OCI-LY1 (cell line): Measurements from ENCODE around the gene SPACA5B.
"Not testable (repeated sequence)": the region's sequence is repeated elsewhere in the genome, so short reads cannot be mapped to it uniquely, and the experiment has no call there.

Experiments used
- H2AFZ ChIP-seq: fragments of 200-600 bp; sonication (generic), shearing (Covaris generic); 2 replicates; pipeline ENCODE4 v1.6.0; 2014; ENCODE audit warnings: antibody characterized with exemption, mild to moderate bottlenecking, low read length
- H3F3A ChIP-seq: fragments of 200-600 bp; sonication (generic), shearing (Covaris generic); 2 replicates; pipeline ENCODE4 v1.6.0; 2014; ENCODE audit warnings: mild to moderate bottlenecking, antibody characterized with exemption, low read length, moderate library complexity; ENCODE audit not compliant: insufficient read depth
- H3K27ac ChIP-seq: fragments of 200-600 bp; sonication (generic); 2 replicates; pipeline ENCODE4 v1.5.1; 2014; ENCODE audit warnings: low read length, mixed run types, mild to moderate bottlenecking, low read depth; ENCODE audit not compliant: poor library complexity, severe bottlenecking
- H3K27me3 ChIP-seq: fragments of 200-600 bp; sonication (generic); 2 replicates; pipeline ENCODE4 v1.6.0; 2014; ENCODE audit warnings: antibody characterized with exemption, mild to moderate bottlenecking, low read length, moderate library complexity; ENCODE audit not compliant: insufficient read depth
- H3K36me3 ChIP-seq: fragments of 200-600 bp; sonication (generic); 2 replicates; pipeline ENCODE4 v1.6.1; 2014; ENCODE audit warnings: mild to moderate bottlenecking, antibody characterized with exemption, low read length, moderate library complexity, mixed read lengths; ENCODE audit not compliant: insufficient read depth
- H3K4me1 ChIP-seq: fragments of 200-600 bp; sonication (generic); 2 replicates; pipeline ENCODE4 v1.5.1; 2014; ENCODE audit warnings: mild to moderate bottlenecking, low read length, moderate library complexity; ENCODE audit not compliant: insufficient read depth, severe bottlenecking
- H3K4me2 ChIP-seq: fragments of 200-600 bp; sonication (generic), shearing (Covaris generic); 2 replicates; pipeline ENCODE4 v1.6.1; 2014; ENCODE audit warnings: low read length
- H3K4me3 ChIP-seq: fragments of 200-600 bp; sonication (generic); 2 replicates; pipeline ENCODE4 v1.5.1; 2014; ENCODE audit warnings: low read length, low read depth, mild to moderate bottlenecking, mixed read lengths; ENCODE audit not compliant: poor library complexity, severe bottlenecking
- H3K79me2 ChIP-seq: fragments of 200-600 bp; shearing (Covaris generic); 2 replicates; pipeline ENCODE4 v1.6.1; 2016; ENCODE audit warnings: mixed run types, low read length, mixed read lengths; ENCODE audit not compliant: insufficient read depth
- H3K9ac ChIP-seq: fragments of 200-600 bp; sonication (generic), shearing (Covaris generic); 2 replicates; pipeline ENCODE4 v1.6.1; 2014; ENCODE audit warnings: mild to moderate bottlenecking, low read length, mixed read lengths
- H3K9me2 ChIP-seq: fragments of 200-600 bp; sonication (generic), shearing (Covaris generic); 2 replicates; pipeline ENCODE4 v1.6.1; 2014; ENCODE audit warnings: low read depth, mild to moderate bottlenecking, low read length, mixed read lengths
- H3K9me3 ChIP-seq: fragments of 200-600 bp; shearing (Covaris generic); 2 replicates; pipeline ENCODE4 v1.6.1; 2014; ENCODE audit warnings: low read length, mixed read lengths
- H4K20me1 ChIP-seq: fragments of 200-600 bp; sonication (generic), shearing (Covaris generic); 2 replicates; pipeline ENCODE4 v1.6.0; 2016; ENCODE audit warnings: mild to moderate bottlenecking, low read length; ENCODE audit not compliant: insufficient read depth
- CTCF ChIP-seq: fragments of 200-600 bp; sonication (generic), shearing (Covaris generic); IDR thresholded peaks from 2 replicates; pipeline ENCODE4 v1.5.1; 2017; ENCODE audit warnings: mild to moderate bottlenecking, antibody characterized with exemption, low read length, moderate library complexity, mixed read lengths
- EZH2 ChIP-seq: fragments of 200-600 bp; sonication (generic), shearing (Covaris generic); IDR thresholded peaks from 2 replicates; pipeline ENCODE4 v1.8.0; 2017; ENCODE audit warnings: borderline replicate concordance, mixed run types, mild to moderate bottlenecking, antibody characterized with exemption, low read length, moderate library complexity, mixed read lengths

Gene SPACA5B

DNA sequence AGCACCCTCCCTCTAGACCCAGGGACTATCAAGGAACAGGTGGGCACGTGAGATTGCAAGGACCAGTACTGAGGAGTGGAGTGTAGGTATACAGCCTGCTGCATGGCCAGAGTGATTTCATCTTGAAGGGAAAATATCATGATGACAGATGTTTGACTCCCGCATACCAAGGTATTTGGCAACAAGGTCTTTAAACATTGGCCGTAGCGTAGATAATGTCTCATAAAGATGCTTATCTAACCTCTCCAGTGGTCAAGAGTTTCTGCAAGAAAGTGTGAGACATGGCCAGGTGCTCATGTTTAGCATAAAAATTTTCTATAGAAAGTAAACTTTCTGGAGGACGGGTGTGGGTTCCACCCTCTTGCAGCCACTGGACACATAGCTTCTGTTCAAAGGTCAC, 40.3 kb upstream of the SPACA5B start:
- no peaks in the 10 kb centered on the region for H3K9me2 ChIP-seq
- no peaks in the 10 kb centered on the region for H3K36me3 ChIP-seq
- no peaks in the 10 kb centered on the region for H3K79me2 ChIP-seq
- no peak overlapping the region for H3K4me2 ChIP-seq
- H3K4me1 ChIP-seq = no peaks in the 10 kb centered on the region
- H2AFZ ChIP-seq = no peak overlapping the region
- no peaks in the 10 kb centered on the region for H4K20me1 ChIP-seq
- H3K9ac ChIP-seq = no peak overlapping the region
- no peaks in the 10 kb centered on the region for H3K27me3 ChIP-seq
- H3K4me3 ChIP-seq = no peak overlapping the region
- H3K27ac ChIP-seq = no peak overlapping the region
- H3K9me3 ChIP-seq = no peaks in the 10 kb centered on the region
- TF ChIP-seq EZH2 (no peak), CTCF (no peak)
- no peaks in the 10 kb centered on the region for H3F3A ChIP-seq

GRCh38 chrX:48092558-48092957, 37.9 kb upstream of the SPACA5B start:
- H3K9ac ChIP-seq, H3K79me2 ChIP-seq, H3K27me3 ChIP-seq, H4K20me1 ChIP-seq, H3K4me2 ChIP-seq, H3K4me3 ChIP-seq, H3K9me3 ChIP-seq, H3K9me2 ChIP-seq, H3K36me3 ChIP-seq, H3K27ac ChIP-seq, H3K4me1 ChIP-seq, H2AFZ ChIP-seq, H3F3A ChIP-seq: not testable (repeated sequence)

GRCh38 chrX:48101443-48101842, 29.0 kb upstream of the SPACA5B start:
- Histone ChIP-seq H3K4me1 (no peaks in the 10 kb centered on the region), H3K4me3 (no peak overlapping the region), H3K27me3 (no peaks in the 10 kb centered on the region), H3K9me2 (no peaks in the 10 kb centered on the region), H3K36me3 (no peaks in the 10 kb centered on the region), H3K79me2 (no peaks in the 10 kb centered on the region), H2AFZ (no peak overlapping the region), H3K4me2 (no peak overlapping the region), H4K20me1 (no peaks in the 10 kb centered on the region), H3F3A (no peaks in the 10 kb centered on the region), H3K27ac (no peak overlapping the region), H3K9me3 (no peaks in the 10 kb centered on the region), H3K9ac (no peak overlapping the region)
- TF ChIP-seq CTCF (no peak), EZH2 (no peak)

GRCh38 chrX:48102874-48103374, 27.5 kb upstream of the SPACA5B start:
- Histone ChIP-seq H3K4me2 (no peak overlapping the region), H3K4me1 (no peaks in the 10 kb centered on the region), H3K36me3 (no peaks in the 10 kb centered on the region), H3F3A (no peaks in the 10 kb centered on the region), H3K9me2 (no peaks in the 10 kb centered on the region), H3K79me2 (no peaks in the 10 kb centered on the region), H3K27ac (no peak overlapping the region), H4K20me1 (no peaks in the 10 kb centered on the region), H3K27me3 (no peaks in the 10 kb centered on the region), H2AFZ (no peak overlapping the region), H3K4me3 (no peak overlapping the region), H3K9ac (no peak overlapping the region), H3K9me3 (no peaks in the 10 kb centered on the region)
- TF ChIP-seq CTCF = no peak
- no peak for TF ChIP-seq EZH2
